GM23338 (cell line): ENCODE measurements around the gene TMPRSS5. TPM values are rescaled to one million over a fixed set of nuclear protein-coding genes. Genes with fewer than 3 reads are reported as not detected.
"Not testable (repeated sequence)": the region's sequence is repeated elsewhere in the genome, so short reads cannot be mapped to it uniquely, and the experiment has no call there.

Experiments used
- ATAC-seq: fragments of 200-7000 bp; cut with Tn5 transposase; 3 replicates; pipeline ENCODE4 v1.9.1; 2020
- DNase-seq: peaks from one replicate; pipeline ENCODE4 v3.0.0-alpha.2; 2015; ENCODE audit warnings: low spot score
- H2AFZ ChIP-seq: fragments of 200-600 bp; sonication (generic); 2 replicates; pipeline ENCODE4 v1.8.0; 2016; ENCODE audit warnings: antibody characterized with exemption, mild to moderate bottlenecking, moderate library complexity
- H3F3A ChIP-seq: fragments of 200-600 bp; sonication (generic); replicated peaks from 2 replicates; pipeline ENCODE4 v1.8.0; 2017; ENCODE audit warnings: antibody characterized with exemption, mixed run types, low read depth
- H3K27ac ChIP-seq: fragments of 200-600 bp; sonication (generic); 2 replicates; pipeline ENCODE4 v1.6.1; 2016; ENCODE audit warnings: low read depth
- H3K27me3 ChIP-seq: fragments of 200-600 bp; sonication (generic); 2 replicates; pipeline ENCODE4 v1.8.0; 2016; ENCODE audit warnings: mild to moderate bottlenecking, mixed run types, moderate library complexity; ENCODE audit not compliant: insufficient read depth
- H3K36me3 ChIP-seq: fragments of 200-600 bp; sonication (generic); 2 replicates; pipeline ENCODE4 v1.8.0; 2016; ENCODE audit warnings: mild to moderate bottlenecking; ENCODE audit not compliant: insufficient read depth
- H3K4me1 ChIP-seq: fragments of 200-600 bp; sonication (generic); 2 replicates; pipeline ENCODE4 v1.8.0; 2016; ENCODE audit warnings: mild to moderate bottlenecking, moderate library complexity; ENCODE audit not compliant: insufficient read depth
- H3K4me2 ChIP-seq: fragments of 200-600 bp; sonication (generic); 2 replicates; pipeline ENCODE4 v1.7.1; 2017; ENCODE audit warnings: mixed run types
- H3K4me3 ChIP-seq: fragments of 200-600 bp; sonication (generic); 2 replicates; pipeline ENCODE4 v1.6.1; 2016; ENCODE audit warnings: mixed run types
- H3K79me2 ChIP-seq: fragments of 200-600 bp; sonication (generic); replicated peaks from 2 replicates; pipeline ENCODE4 v1.8.0; 2017; ENCODE audit warnings: mild to moderate bottlenecking; ENCODE audit not compliant: insufficient read depth
- H3K9me2 ChIP-seq: fragments of 200-600 bp; sonication (generic); 2 replicates; pipeline ENCODE4 v1.8.0; 2017; ENCODE audit not compliant: insufficient read depth
- H4K20me1 ChIP-seq: fragments of 200-600 bp; sonication (generic); replicated peaks from 2 replicates; pipeline ENCODE4 v1.8.0; 2017; ENCODE audit warnings: mild to moderate bottlenecking; ENCODE audit not compliant: insufficient read depth
- H3K27ac Mint-ChIP-seq: 2 replicates; pipeline ENCODE4 v1.8.0; 2020; ENCODE audit warnings: inconsistent platforms, mild to moderate bottlenecking, moderate library complexity, mixed read lengths
- H3K27me3 Mint-ChIP-seq: 3 replicates; pipeline ENCODE4 v1.8.0; 2022; ENCODE audit warnings: low read depth, mild to moderate bottlenecking, moderate library complexity, mixed read lengths, inconsistent platforms; ENCODE audit not compliant: insufficient read depth, poor library complexity
- H3K36me3 Mint-ChIP-seq: 3 replicates; pipeline ENCODE4 v1.8.0; 2021; ENCODE audit warnings: low read depth, mild to moderate bottlenecking, inconsistent platforms, moderate library complexity, mixed read lengths
- H3K4me1 Mint-ChIP-seq: 3 replicates; pipeline ENCODE4 v1.8.0; 2020; ENCODE audit warnings: mild to moderate bottlenecking, inconsistent platforms, mixed read lengths
- H3K4me3 Mint-ChIP-seq: 3 replicates; pipeline ENCODE4 v1.8.0; 2021; ENCODE audit warnings: moderate library complexity, mild to moderate bottlenecking, inconsistent platforms, mixed read lengths
- H3K9me3 Mint-ChIP-seq: 3 replicates; pipeline ENCODE4 v1.8.0; 2020; ENCODE audit warnings: moderate library complexity, mild to moderate bottlenecking, inconsistent platforms, mixed read lengths
- CREB1 ChIP-seq: fragments of 250-450 bp; sonication (Bioruptor Pico); IDR thresholded peaks from 2 replicates; pipeline ENCODE4 v1.5.0; 2020; ENCODE audit warnings: low read depth, mild to moderate bottlenecking, moderate library complexity
- EZH2 ChIP-seq: fragments of 200-600 bp; sonication (generic); IDR thresholded peaks from one replicate; pipeline ENCODE4 v1.8.0; 2017; ENCODE audit warnings: antibody characterized with exemption, mild to moderate bottlenecking, low read depth; ENCODE audit not compliant: unreplicated experiment
- EZH2phosphoT487 ChIP-seq: fragments of 200-600 bp; sonication (generic); IDR thresholded peaks from one replicate; pipeline ENCODE4 v1.8.1; 2018; ENCODE audit warnings: antibody characterized with exemption; ENCODE audit not compliant: unreplicated experiment
- JUNB ChIP-seq: IDR thresholded peaks from one replicate; pipeline ENCODE4 v1.6.1; 2016; ENCODE audit warnings: antibody characterized with exemption; ENCODE audit not compliant: unreplicated experiment
- NANOG ChIP-seq: IDR thresholded peaks from 2 replicates; pipeline ENCODE4 v1.6.1; 2016; ENCODE audit warnings: antibody characterized with exemption, borderline replicate concordance
- POLR2AphosphoS5 ChIP-seq: IDR thresholded peaks from 2 replicates; pipeline ENCODE4 v1.6.1; 2016; ENCODE audit warnings: antibody characterized with exemption, low read depth
- REST ChIP-seq: IDR thresholded peaks from one replicate; pipeline ENCODE4 v1.6.1; 2018; ENCODE audit warnings: antibody characterized with exemption; ENCODE audit not compliant: unreplicated experiment
- STAT1 ChIP-seq: IDR thresholded peaks from one replicate; pipeline ENCODE4 v1.6.1; 2016; ENCODE audit warnings: antibody characterized with exemption; ENCODE audit not compliant: unreplicated experiment
- ZNF114 ChIP-seq: fragments of 250-450 bp; sonication (Bioruptor Pico); IDR thresholded peaks from 2 replicates; pipeline ENCODE4 v1.5.0; 2020; ENCODE audit warnings: mild to moderate bottlenecking, moderate library complexity
- ZNF331 ChIP-seq: fragments of 250-450 bp; sonication (Bioruptor Pico); IDR thresholded peaks from 2 replicates; pipeline ENCODE4 v1.5.0; 2020; ENCODE audit warnings: low read depth, mild to moderate bottlenecking, moderate library complexity
- polyA plus RNA-seq: library from polyadenylated mRNA; unstranded; fragments of >200 nt; fragmentation: Nextera tagmentation; extraction: Ambion mirVana; gene quantifications from 2 replicates; pipeline ENCODE4 v1.2.1, GENCODE V29; 2016
- total RNA-seq: library from RNA; depleted of rRNA; stranded (reverse); fragments of >200 nt; shearing (Covaris generic); gene quantifications from 2 replicates; pipeline ENCODE4 v1.2.3, GENCODE V29; 2014
- TF ChIP-seq, protein P1 (sequence below), 2 experiments: fragments of 200-600 bp in 1 of 2; sonication (generic) in 1 of 2; conservative IDR thresholded peaks; 2 replicates each; pipeline versions ENCODE4 v1.5.1 to v1.6.1; 2016 to 2017; ENCODE audit warnings: antibody characterized with exemption in 2 of 2, low read depth in 2 of 2, mild to moderate bottlenecking in 2 of 2, moderate library complexity in 1 of 2
- TF ChIP-seq, protein P2 (sequence below): IDR thresholded peaks from 2 replicates; pipeline ENCODE4 v1.6.1; 2016; ENCODE audit warnings: antibody characterized with exemption

TMPRSS5 gene
- total and polyA plus RNA-seq, 2 experiments from 2014 or later = not detected

- no peak for DNase-seq
- peaks cover 13% of the 10 kb centered on the region for H3K36me3 Mint-ChIP-seq
- H3K27ac ChIP-seq = no peak overlapping the region
- peaks cover 11% of the 10 kb centered on the region; the same call in 1 of the 2 replicates for H3K9me2 ChIP-seq
- peaks cover 4% of the 10 kb centered on the region for H3K27me3 Mint-ChIP-seq
- H3K27me3 ChIP-seq = no peaks in the 10 kb centered on the region
- no peak overlapping the region for H2AFZ ChIP-seq
- no peaks in the 10 kb centered on the region for H4K20me1 ChIP-seq
- peaks cover 18% of the 10 kb centered on the region for H3K9me3 Mint-ChIP-seq
- H3F3A ChIP-seq = no peaks in the 10 kb centered on the region
- no peak overlapping the region for H3K4me3 Mint-ChIP-seq
- no peak overlapping the region for H3K27ac Mint-ChIP-seq
- TF ChIP-seq, protein P1, sequence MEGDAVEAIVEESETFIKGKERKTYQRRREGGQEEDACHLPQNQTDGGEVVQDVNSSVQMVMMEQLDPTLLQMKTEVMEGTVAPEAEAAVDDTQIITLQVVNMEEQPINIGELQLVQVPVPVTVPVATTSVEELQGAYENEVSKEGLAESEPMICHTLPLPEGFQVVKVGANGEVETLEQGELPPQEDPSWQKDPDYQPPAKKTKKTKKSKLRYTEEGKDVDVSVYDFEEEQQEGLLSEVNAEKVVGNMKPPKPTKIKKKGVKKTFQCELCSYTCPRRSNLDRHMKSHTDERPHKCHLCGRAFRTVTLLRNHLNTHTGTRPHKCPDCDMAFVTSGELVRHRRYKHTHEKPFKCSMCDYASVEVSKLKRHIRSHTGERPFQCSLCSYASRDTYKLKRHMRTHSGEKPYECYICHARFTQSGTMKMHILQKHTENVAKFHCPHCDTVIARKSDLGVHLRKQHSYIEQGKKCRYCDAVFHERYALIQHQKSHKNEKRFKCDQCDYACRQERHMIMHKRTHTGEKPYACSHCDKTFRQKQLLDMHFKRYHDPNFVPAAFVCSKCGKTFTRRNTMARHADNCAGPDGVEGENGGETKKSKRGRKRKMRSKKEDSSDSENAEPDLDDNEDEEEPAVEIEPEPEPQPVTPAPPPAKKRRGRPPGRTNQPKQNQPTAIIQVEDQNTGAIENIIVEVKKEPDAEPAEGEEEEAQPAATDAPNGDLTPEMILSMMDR (conservative IDR thresholded peaks at IDR 0.05; ENCODE audit: low read depth in 2 of 2) = no peak
- no peak for TF ChIP-seq EZH2
- ATAC-seq = no peak
- H3K4me2 ChIP-seq = no peak overlapping the region
- 0 out of 2 replicates have a peak, but pooled peaks cover 7% of the 10 kb centered on the region for H3K36me3 ChIP-seq
- no peak overlapping the region for H3K4me3 ChIP-seq
- no peaks in the 10 kb centered on the region for H3K4me1 ChIP-seq
- peaks cover 6% of the 10 kb centered on the region for H3K4me1 Mint-ChIP-seq
- H3K79me2 ChIP-seq = no peaks in the 10 kb centered on the region
These were observed 4.9 kb upstream of the TMPRSS5 start for GRCh38 chr11:113710989-113711388.

GRCh38 chr11:113703551-113703950, 2.6 kb downstream of the TMPRSS5 start:
- not testable (repeated sequence) for ATAC-seq, H3K27me3 Mint-ChIP-seq, H3K4me1 Mint-ChIP-seq, H3K4me3 ChIP-seq, H3K79me2 ChIP-seq, H3K4me3 Mint-ChIP-seq, H3K4me2 ChIP-seq, H3K4me1 ChIP-seq, H3F3A ChIP-seq, H3K27ac Mint-ChIP-seq, H3K27ac ChIP-seq, DNase-seq, H3K27me3 ChIP-seq, H4K20me1 ChIP-seq, H2AFZ ChIP-seq, H3K36me3 ChIP-seq
- Mint-ChIP-seq H3K9me3 (peaks cover 18% of the 10 kb centered on the region), H3K36me3 (peaks cover 15% of the 10 kb centered on the region)
- peaks cover 14% of the 10 kb centered on the region; the same call in 1 of the 2 replicates for H3K9me2 ChIP-seq

DNA sequence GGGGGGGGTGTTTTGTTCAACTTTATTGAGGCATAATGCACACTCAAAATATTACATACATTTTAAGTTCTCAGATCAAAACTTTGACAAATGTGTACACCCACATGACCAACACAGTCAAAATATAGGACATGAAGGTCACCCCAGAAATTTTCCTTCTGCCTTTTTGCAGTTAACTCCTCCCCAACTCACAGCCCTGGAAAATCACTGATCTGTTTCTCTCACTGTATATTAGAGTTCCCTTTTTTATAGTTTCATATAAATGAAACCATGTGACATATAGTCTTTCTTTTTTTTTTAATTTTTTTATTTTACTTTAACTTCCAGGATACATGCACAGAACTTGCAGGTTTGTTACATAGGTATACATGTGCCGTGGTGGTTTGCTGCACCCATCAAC, 4.6 kb downstream of the TMPRSS5 start:
- no peak overlapping the region for H3K27ac ChIP-seq
- no peaks in the 10 kb centered on the region for H3F3A ChIP-seq
- H4K20me1 ChIP-seq = no peaks in the 10 kb centered on the region
- no peak overlapping the region for H2AFZ ChIP-seq
- DNase-seq = no peak
- H3K4me3 Mint-ChIP-seq = no peak overlapping the region
- H3K9me3 Mint-ChIP-seq = peaks cover 7% of the 10 kb centered on the region; the same call in 2 of the 3 replicates
- H3K4me2 ChIP-seq = no peak overlapping the region
- 0 out of 2 replicates have a peak, but pooled peaks cover 6% of the 10 kb centered on the region for H3K9me2 ChIP-seq
- H3K27me3 ChIP-seq = no peaks in the 10 kb centered on the region
- no peak overlapping the region for H3K4me3 ChIP-seq
- H3K36me3 ChIP-seq = no peaks in the 10 kb centered on the region
- H3K27ac Mint-ChIP-seq = no peak overlapping the region
- H3K4me1 Mint-ChIP-seq = peaks cover 7% of the 10 kb centered on the region
- peaks cover 3% of the 10 kb centered on the region for H3K36me3 Mint-ChIP-seq
- H3K4me1 ChIP-seq = no peaks in the 10 kb centered on the region
- no peaks in the 10 kb centered on the region for H3K79me2 ChIP-seq
- H3K27me3 Mint-ChIP-seq = peaks cover 9% of the 10 kb centered on the region
- ATAC-seq = no peak
- TF ChIP-seq REST = no peak
- no peak for TF ChIP-seq ZNF114 (CRISPR knock-in tag)
- no peak for TF ChIP-seq EZH2
- TF ChIP-seq NANOG = no peak
- TF ChIP-seq, protein P1 (conservative IDR thresholded peaks at IDR 0.05; ENCODE audit: low read depth in 2 of 2) = no peak
- no peak for TF ChIP-seq EZH2phosphoT487
- TF ChIP-seq POLR2AphosphoS5 = no peak
- TF ChIP-seq, protein P2, sequence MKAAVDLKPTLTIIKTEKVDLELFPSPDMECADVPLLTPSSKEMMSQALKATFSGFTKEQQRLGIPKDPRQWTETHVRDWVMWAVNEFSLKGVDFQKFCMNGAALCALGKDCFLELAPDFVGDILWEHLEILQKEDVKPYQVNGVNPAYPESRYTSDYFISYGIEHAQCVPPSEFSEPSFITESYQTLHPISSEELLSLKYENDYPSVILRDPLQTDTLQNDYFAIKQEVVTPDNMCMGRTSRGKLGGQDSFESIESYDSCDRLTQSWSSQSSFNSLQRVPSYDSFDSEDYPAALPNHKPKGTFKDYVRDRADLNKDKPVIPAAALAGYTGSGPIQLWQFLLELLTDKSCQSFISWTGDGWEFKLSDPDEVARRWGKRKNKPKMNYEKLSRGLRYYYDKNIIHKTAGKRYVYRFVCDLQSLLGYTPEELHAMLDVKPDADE = no peak
- no peak for TF ChIP-seq CREB1 (CRISPR knock-in tag)
- no peak for TF ChIP-seq ZNF331 (CRISPR knock-in tag)
- no peak for TF ChIP-seq JUNB
- TF ChIP-seq STAT1 = no peak
